HG03045 (cell line): Measurements from ENCODE around the gene ARID4A.
"Not testable (repeated sequence)": the region's sequence is repeated elsewhere in the genome, so short reads cannot be mapped to it uniquely, and the experiment has no call there.

Source experiments
- ATAC-seq: cut with Tn5 transposase; IDR thresholded peaks from one replicate; pipeline ENCODE4 v1.9.1; 2021; ENCODE audit warnings: mild to moderate bottlenecking, moderate library complexity; ENCODE audit not compliant: unreplicated experiment

The ARID4A gene

DNA sequence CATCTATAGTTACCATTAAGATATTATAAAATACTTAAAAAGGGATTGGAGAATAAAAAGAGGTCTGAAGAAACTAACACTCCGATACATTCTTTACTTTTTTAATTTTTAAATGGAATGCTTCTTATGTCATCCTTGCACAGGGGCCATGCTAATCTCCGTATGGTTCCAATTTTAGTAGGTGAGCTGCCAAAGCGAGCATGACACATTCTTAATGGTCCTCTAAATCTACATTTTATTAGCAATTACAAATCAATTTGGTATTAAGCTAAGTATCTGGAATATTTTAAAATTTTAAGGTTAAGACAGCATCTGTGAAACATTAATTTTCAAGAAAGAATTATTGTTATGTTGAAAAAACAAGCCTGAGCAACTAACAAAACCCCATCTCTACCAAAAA lies 6.2 kb upstream of the ARID4A start:
- no peak for ATAC-seq

DNA sequence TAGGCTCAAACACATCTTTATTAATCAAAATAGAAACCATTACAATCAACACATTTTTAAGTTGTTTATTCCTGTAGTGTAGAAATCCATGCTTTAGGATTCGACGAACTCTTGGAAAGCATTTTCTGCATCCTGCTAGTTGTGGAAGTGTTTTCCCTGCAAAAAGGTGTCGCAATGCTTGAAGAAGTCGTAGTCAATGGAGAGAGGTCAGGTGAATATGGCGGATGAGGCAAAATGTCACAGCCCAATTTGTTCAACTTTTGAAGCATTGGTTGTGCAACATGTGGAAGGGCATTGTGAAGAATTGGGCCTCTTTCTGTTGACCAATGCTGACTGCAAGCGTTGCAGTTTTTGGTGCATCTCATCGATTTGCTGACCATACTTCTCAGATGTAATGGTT lies 4.2 kb upstream of the ARID4A start:
- ATAC-seq, result no peak

DNA sequence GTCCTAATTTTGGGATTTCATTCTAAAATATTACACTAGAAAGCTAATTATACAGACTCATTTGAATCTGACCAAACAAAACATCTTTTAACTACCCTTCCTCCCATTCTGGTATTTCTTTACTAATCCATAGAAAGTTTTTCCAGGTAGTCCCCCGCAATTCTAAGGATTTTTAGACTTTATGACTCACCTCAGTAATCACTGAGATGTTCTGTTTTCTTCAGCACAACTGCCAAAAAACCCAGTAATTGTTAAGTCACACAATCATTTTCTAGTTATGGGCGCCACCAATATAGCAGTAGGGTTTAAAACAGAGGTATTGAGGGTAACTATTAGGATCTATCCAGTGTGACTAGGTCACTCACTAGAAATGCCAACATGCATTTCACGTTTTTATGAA lies 1.6 kb upstream of the ARID4A start:
- no peak for ATAC-seq

GRCh38 chr14:58297412-58297761 lies 968 bp upstream of the ARID4A start:
- ATAC-seq, result peak; percentile 0

DNA sequence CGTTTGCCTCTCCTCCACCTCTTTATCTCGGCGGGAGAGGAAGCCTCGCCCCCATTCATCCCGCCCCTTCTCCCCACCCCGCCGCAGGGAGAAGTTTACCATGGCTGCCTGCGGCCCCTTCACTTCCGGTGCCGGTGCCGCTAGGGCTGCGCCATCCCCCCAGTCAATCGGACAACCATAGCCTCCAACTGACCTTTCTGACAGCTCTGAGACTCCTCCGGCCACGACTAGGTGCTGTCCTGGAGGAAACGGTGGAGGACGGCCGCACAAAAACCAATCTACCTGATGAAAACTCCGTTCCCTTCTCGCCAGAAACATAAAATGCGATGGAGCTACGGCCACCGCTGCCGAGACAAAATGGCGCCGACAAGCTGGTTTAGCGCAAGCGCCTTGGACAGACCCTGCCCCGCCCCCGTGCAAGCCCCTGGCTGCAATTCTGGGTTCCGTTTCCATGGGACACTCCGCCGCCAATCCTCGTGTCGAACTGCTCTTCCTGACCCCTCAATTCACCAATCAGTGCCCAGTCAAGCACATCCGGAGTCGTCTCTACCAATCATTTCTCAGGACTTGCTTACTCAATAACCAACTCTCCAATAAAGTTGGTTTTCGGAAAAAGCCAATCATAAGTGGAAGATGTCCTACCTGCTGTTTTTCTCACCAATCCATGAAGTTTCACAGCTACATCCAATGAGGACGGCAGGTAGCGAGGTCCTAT lies 436 bp upstream of the ARID4A start:
- ATAC-seq, result peak; percentile 88

DNA sequence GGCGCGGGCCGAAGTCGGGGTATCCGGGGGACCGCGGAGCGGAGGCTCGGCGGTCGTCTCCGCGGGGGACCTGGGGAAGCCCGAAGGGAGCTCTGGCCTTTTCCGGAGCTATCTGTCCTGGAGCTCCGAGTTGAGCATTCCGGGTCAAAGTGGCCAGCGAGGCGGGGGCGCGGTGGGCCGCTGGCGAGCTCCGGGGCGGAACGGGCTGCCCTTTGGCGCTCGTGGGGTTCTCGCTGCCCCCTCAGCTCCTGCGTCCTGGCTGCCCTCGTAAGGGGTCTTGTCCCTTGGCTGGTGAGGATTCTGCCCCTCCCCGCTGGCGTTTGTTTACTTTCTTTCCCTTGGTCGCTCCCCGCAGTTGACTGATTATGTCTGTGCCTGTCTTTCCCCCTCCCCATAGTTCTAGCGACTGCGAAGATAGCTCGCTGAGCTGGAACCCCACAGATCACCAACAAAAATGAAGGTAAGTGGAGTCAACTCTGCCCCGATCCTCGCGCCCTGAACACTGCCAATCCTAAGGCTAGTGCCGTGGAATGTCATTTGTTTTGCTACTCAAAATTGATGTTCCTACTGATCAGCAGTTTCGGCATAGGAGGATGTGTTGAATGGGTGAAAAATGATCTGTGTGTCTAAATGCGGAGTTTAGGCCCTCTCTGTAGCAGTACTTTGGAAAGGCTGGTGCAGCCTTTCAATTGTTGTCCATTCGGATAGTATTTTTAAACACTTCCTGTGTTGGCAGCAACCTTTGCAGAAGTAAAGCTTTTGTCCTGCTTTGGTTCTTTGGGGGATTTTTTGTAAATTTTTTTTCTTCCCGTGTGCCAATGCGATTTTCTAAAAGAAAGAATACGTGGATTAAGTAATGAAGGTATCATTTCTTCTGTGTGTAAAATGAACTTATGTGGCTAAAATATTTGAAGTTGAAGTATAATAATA lies 1.3 kb downstream of the ARID4A start:
- no peak for ATAC-seq

DNA sequence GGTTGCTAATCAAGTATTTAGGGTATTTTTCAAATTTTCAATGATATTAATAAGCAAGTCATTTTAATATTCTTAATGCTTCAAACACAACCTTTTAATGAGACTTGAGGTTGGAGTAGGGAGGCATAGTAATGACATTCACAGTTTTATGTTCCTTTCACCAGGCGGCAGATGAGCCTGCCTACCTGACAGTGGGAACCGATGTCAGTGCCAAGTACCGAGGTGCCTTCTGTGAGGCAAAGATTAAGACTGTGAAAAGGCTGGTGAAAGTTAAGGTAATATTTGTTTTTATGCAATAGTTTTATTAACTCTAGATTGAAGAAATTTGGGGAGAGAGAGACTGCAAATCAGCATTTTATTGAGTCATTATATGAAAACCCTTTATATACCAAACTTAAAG lies 3.1 kb downstream of the ARID4A start:
- no peak for ATAC-seq

DNA sequence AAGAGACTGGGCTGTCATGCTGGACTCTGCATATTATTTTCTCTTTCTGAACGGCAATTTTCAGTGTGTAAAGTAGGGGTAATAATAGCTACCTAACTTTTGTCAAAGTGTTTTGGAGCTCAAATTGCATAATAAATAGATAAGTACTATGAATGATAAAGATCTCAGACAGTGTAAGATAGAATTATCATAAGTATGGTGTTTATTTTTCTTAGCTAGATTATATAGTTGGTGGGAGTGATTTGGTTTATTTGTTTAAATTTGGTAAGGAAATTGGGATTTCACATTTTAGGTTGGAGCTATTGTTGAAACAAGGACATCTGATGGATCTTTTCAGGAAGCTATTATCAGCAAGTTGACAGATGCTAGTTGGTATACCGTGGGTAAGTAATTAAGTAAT lies 7.4 kb downstream of the ARID4A start:
- ATAC-seq, result no peak

DNA sequence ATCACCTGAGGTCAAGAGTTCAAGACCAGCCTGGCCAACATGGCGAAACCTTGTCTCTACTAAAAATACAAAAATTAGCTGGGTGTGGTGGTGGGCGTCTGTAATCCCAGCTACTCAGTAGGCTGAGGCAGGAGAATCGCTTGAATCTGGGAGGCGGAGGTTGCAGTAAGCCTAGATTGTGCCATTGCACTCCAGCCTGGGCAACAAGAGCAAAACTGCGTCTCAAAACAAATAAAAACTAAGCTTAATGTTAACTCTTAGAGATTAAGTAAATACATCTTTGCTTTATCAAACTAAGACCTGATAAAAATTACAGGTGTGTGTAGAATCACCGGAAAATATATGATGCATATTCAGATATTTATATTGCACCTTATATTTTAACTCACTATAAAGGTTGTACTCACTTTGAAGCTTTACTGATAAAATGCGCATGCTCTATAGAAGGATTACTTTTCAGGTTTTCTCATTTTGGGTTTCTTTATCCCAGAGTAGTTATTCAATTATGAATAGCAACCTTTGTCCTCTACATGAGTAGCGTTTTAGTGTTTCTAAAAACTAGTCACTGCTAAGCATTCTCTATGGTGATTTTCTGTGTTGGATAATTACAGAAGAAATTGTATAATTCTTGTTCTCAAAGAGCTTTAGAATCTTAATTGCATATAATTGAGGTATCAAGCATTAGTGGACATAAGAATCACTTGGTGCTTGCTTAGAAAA lies 9.4 kb downstream of the ARID4A start:
- ATAC-seq, result no peak

GRCh38 chr14:58309086-58309485 lies 10.7 kb downstream of the ARID4A start:
- ATAC-seq, result no peak

- ATAC-seq, result no peak
Measured at GRCh38 chr14:58313699-58314098, 15.3 kb downstream of the ARID4A start.

- ATAC-seq, result no peak
Measured at GRCh38 chr14:58315606-58316005, 17.3 kb downstream of the ARID4A start.

GRCh38 chr14:58327019-58327418 lies 28.7 kb downstream of the ARID4A start:
- ATAC-seq, result no peak

GRCh38 chr14:58331111-58331510 lies 32.8 kb downstream of the ARID4A start:
- ATAC-seq, result peak; percentile 90

- ATAC-seq, result no peak
Measured at GRCh38 chr14:58332561-58332960, 34.2 kb downstream of the ARID4A start.

GRCh38 chr14:58339666-58340065 lies 41.3 kb downstream of the ARID4A start:
- ATAC-seq, result not testable (repeated sequence)

DNA sequence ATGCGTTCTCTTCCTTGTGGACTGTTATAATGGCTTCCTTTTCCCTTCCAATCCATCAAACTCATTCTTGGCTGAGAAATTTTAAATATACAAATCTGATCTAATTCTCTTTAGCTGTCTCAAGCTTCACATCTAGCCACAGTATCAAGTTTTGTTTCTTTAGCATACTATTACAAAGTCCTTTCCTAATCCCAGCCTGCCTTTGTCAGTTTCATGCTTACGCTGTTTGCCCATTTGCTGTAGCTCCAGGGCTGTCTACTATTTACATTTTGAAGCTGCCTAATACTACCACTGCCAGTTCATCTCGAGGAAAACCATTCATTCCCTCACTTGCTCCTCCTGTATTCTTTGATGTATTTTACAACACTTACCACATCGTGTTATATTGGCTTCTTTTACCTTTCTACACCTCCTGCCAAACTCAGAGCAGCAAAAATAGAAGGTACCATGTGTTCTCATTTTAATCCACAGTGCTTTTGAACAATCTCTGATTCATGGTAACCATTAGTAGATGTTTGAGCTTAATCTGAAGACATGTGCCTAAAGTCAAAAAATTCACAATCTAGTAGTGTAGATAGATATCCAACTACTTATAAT lies 42.9 kb downstream of the ARID4A start:
- no peak for ATAC-seq

DNA sequence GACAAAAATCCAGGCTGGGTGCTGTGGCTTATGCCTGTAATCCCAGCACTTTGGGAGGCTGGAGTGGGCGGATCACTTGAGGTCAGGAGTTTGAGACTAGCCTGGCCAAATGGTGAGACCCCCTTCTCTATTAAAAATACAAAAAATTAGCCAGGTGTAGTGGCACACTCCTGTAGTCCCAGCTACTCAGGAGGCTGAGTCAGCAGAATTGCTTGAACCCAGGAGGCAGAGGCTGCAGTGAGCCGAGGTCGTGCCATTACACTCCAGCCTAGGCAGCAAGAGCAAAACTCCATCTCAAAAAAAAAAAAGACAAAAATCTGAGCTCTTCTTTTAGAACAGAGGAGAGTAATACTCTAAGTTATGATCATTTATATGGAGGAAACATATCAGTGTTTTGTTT lies 45.2 kb downstream of the ARID4A start:
- not testable (repeated sequence) for ATAC-seq

GRCh38 chr14:58353516-58354299 lies 55.4 kb downstream of the ARID4A start:
- ATAC-seq, result no peak

DNA sequence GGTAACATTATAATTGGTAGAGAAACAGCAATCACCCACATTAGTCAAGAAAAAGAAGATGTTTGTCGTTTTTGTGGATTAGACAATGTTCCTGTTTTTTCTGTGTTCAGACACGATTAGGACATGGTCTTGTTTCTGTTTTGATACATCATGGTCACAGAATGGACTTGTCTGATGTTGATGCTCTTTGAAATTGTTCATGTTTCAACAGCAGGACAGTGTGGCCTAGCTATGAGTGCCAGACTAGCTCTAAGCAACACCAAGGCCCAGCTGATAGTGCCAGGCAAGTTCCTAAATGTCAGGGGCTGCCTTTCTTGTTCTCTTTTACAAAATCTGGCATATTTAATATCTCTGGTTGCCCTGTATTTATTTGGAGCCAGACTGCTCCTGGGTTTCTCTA lies 56.5 kb downstream of the ARID4A start:
- no peak for ATAC-seq
